GM18870 (cell line): ENCODE measurements around the gene KNSTRN.

Source experiments
- ATAC-seq: cut with Tn5 transposase; IDR thresholded peaks from one replicate; pipeline ENCODE4 v1.9.1; 2021; ENCODE audit warnings: moderate library complexity; ENCODE audit not compliant: unreplicated experiment

KNSTRN gene

DNA sequence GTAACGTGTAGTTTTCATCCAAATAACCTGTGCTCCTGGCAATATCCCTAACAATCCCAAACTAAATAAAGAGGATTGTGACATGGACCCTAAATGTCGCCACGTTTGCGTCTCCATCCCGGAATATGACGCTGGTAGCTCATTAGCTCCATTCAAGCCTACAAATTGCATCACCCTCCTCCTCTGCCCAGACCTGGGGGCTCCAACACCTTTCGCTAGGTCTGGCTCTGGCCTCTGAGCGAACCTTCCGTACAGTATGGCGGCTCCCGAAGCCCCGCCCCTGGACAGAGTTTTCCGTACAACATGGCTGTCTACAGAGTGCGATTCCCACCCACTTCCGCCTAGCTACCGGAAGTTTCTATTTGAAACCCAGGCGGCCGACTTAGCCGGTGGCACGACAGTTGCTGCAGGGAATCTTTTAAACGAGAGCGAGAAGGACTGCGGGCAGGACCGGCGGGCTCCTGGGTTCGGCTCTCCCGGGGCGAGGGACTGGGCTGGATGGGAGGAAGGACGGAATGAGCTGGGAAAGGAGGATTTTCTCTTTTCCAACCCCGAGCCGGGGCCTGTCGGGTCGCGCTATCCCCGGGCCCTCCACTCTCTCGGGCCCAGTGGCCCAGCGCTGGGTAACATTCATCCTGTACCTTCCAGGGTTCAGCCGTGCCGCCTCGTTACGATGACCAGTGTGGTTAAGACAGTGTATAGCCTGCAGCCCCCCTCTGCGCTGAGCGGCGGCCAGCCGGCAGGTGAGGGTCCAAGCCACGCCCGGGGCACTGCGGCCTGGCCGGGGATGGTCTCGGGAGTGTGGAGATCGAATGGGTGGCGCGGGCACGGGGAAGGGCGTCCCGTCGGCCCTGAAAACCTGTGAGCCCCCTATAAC lies at the start of gene KNSTRN:
TSS of gene KNSTRN (plus strand) at position 142 of the 877 bp plus-strand sequence. CDS start at position 257, 115 bp downstream.
- peak; percentile 80 for ATAC-seq

GRCh38 chr15:40333922-40334492 lies 48.5 kb upstream of the KNSTRN start:
- ATAC-seq, result no peak

- ATAC-seq, result no peak
Observed at GRCh38 chr15:40334541-40334940, 48.0 kb upstream of the KNSTRN start.

DNA sequence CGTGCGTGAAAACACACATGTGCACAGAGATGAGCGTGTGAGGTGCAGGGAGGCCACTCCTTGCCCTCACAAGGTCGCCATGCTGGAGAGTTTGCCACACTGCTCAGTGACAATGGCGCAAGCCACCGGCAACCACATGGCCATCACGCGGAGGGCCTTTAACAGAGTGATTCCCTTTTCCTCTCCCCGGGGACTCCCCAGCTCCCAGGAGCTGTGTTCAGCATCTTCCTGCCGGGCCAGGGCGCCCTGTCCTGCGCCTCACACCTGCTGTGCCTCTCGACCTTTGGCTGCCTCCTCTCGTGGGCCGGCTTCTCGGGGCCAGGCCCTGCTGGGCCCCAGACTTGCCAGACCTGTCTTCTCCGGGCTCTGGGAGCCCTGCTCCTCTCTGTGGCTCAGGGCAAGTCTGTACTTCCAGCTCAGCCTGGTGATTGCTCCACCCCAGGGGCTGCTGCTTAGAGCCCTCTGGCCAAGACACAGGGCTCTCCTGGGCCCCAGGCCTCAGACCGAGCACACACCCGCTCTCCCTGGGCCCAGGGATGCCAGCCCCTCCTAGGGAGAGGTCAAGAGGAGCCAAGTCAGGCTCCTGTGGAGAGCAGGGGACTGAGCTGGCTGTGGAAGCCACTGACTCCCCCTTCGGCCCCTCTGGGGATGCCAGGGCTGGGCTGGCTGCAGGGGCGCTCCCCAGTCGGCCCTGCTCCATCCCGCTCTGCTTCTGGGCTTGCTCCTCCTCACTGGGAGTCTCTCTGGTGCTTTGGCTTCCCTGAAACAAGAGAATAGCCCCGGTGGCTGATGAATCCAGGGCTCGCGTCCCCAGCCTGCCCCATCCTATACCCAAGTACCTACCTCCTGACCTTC lies 47.4 kb upstream of the KNSTRN start:
- no peak for ATAC-seq

DNA sequence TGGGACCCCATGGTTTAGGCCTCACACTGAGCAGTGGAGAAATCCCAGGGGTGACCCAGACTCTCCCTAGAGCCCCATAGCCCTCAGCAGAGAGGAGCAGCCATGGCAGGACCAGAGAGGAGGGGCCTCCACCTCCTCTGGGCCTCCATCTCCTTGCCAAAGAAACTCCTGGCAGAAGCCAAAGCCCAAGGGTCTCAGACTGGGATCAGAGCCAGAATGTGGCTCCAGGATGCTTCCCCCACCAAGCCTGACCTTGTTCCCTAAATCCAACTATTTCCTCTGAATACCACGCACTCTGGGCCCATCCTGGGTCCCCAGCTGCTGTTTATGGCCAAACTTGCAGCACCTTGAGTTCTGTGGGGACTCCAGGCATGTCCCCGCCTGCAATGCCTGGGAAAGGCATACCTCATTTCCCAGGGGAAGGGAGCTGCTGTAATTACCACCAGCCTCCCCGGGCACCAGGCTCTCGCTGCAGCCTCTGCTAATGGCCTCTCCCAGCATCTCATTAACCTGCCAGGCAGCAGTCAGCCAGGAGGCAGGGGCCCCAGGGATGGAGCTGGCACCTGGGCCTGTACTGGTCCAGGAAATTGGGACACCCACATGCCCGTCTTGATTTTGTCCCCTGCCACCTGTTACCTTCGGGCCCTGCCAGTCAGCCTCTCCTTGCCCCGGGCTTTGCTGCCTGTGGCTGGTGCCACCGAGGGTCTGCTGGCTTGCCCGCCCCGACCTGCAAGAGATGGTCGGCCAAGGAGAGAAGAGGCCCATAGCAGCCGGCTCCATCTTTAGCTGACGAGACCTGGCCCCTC lies 46.4 kb upstream of the KNSTRN start:
- ATAC-seq, result no peak

- ATAC-seq, result no peak
Observed at GRCh38 chr15:40336744-40337122, 45.8 kb upstream of the KNSTRN start.

GRCh38 chr15:40337597-40337996 lies 44.9 kb upstream of the KNSTRN start:
- no peak for ATAC-seq

- ATAC-seq, result no peak
Observed at GRCh38 chr15:40338041-40338657, 44.4 kb upstream of the KNSTRN start.

DNA sequence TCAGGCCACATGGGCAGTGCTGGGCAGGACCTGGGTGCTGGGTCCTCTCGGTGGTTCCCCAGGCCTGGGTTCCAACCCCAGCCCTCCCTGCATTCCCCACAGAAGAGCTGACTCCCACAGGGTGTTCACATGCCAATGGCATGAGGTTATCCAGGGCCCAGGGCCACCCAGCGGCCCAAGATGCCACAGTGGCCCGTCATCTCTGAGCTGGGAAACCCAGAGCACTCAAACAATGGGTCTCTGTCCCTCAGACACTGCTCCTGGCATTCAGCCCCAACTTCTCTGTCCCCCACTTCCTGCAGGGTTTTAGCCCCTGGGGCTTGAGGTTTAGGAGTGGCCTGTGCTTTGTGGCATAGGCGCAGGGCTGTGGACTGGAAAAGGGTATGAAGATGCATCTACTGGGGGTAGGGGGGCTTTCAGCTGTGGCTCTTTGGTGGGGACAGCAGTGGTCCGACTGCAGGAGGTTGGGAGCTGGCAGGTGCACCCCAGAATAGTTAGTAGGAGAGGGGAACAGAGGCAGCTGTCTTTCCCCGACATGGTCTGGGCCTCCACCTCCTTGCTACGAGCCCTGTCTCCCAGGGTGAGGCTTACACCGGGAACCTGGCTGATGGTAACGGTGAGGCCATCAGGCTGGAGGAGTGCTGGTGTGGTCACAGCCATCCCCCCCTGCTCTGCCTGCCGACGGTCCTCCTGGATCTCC lies 43.5 kb upstream of the KNSTRN start:
- ATAC-seq, result no peak

DNA sequence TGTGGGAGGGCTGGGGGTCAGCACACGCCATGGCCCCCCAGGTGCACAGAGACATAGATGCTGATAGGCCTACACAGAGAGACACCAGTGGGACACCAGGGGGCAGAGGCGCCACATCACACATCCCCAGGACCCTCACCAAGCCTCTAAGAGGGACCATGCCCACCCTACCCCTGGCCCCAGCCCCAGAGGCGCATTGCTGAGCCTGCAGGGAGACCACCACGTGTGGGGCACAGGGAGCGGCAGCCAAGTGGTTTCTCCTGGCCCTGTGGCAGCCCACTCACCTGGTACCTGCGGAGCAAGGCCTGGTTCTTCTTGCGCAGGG lies 42.9 kb upstream of the KNSTRN start:
- ATAC-seq, result no peak

DNA sequence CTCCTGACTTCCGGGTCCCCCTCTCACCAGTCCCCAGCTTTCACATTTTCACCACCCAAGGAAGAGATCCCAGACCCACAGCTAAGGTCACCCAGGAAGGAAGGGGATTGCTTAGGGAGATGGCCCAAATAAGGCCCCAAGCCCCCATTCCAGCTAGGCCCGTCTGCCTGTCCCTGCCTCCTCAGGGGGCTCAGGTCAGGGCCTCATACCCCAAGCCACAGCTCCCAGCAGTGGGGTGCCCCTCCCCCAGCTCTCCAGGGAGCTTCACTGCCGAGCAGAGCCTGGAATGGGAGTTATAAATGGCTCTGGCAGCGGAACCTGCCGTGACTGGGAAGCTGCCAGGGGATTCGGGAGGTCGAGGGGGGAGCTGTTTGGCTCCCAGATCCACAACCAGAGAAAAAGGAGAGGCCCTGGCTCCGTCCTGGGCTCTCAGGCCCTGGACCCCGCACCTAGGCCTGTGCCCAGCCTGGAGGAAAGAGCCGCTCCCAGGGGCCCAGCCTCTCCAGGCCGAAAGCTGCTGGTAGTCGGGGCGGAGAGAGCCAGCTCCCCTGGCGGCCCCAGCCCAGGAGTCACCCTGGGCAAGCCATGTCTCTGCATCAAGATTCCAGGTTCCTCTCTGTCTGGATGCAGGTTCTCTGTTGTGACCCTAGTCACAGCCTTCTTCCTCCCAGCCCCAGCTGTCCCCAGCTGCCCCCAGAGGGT lies 42.3 kb upstream of the KNSTRN start:
- ATAC-seq, result no peak

GRCh38 chr15:40340740-40341400 lies 41.7 kb upstream of the KNSTRN start, which contains the start of gene CCDC9B:
Gene CCDC9B (minus strand): TSS chr15:40340939. CDS start chr15:40340819, 120 bp downstream.
- no peak for ATAC-seq

- ATAC-seq, result no peak
Observed at GRCh38 chr15:40342416-40343320, 39.9 kb upstream of the KNSTRN start.

- ATAC-seq, result no peak
Observed at GRCh38 chr15:40343512-40343911, 39.0 kb upstream of the KNSTRN start.

DNA sequence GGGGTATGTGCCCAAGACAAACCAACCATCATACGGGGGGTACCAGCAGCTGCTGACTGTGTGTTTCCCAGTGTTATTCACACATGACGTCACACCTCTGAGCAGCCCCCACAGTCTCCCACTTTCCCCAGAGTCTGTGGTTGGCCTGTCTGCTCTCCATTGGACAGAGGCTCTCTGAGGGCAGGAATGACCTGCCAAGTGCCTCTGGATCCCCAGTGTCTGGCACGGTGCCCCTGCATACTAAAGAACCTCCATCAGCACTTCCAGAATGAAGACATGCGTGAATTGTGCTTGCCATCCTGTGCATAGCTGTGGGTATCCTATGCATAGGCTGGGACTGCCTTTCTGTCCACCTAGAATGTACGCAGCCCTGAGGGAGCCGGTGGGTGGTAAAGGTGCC lies 38.3 kb upstream of the KNSTRN start:
- no peak for ATAC-seq

- no peak for ATAC-seq
Observed at GRCh38 chr15:40344631-40345120, 37.8 kb upstream of the KNSTRN start.

- ATAC-seq, result no peak
Observed at GRCh38 chr15:40345225-40345866, 37.2 kb upstream of the KNSTRN start.
